ENCODE measurements around the gene HES5.

Gene HES5

GRCh38 chr1:2530513-2531361 lies 674 bp upstream of the HES5 start:
- TF ChIP-seq, protein P1, sequence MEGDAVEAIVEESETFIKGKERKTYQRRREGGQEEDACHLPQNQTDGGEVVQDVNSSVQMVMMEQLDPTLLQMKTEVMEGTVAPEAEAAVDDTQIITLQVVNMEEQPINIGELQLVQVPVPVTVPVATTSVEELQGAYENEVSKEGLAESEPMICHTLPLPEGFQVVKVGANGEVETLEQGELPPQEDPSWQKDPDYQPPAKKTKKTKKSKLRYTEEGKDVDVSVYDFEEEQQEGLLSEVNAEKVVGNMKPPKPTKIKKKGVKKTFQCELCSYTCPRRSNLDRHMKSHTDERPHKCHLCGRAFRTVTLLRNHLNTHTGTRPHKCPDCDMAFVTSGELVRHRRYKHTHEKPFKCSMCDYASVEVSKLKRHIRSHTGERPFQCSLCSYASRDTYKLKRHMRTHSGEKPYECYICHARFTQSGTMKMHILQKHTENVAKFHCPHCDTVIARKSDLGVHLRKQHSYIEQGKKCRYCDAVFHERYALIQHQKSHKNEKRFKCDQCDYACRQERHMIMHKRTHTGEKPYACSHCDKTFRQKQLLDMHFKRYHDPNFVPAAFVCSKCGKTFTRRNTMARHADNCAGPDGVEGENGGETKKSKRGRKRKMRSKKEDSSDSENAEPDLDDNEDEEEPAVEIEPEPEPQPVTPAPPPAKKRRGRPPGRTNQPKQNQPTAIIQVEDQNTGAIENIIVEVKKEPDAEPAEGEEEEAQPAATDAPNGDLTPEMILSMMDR (IDR thresholded peaks at IDR 0.05; ENCODE audit: low read depth, low read length, missing control alignments) = no peak
- no peak for DNase-seq (ENCODE audit: low read depth)
- H3K4me3 ChIP-seq (ENCODE audit: low read depth, low read length) = no peak overlapping the region
- in situ Hi-C loops (cut with HindIII; ENCODE audit: low sequenced_read_pairs) = no loop called here

DNA sequence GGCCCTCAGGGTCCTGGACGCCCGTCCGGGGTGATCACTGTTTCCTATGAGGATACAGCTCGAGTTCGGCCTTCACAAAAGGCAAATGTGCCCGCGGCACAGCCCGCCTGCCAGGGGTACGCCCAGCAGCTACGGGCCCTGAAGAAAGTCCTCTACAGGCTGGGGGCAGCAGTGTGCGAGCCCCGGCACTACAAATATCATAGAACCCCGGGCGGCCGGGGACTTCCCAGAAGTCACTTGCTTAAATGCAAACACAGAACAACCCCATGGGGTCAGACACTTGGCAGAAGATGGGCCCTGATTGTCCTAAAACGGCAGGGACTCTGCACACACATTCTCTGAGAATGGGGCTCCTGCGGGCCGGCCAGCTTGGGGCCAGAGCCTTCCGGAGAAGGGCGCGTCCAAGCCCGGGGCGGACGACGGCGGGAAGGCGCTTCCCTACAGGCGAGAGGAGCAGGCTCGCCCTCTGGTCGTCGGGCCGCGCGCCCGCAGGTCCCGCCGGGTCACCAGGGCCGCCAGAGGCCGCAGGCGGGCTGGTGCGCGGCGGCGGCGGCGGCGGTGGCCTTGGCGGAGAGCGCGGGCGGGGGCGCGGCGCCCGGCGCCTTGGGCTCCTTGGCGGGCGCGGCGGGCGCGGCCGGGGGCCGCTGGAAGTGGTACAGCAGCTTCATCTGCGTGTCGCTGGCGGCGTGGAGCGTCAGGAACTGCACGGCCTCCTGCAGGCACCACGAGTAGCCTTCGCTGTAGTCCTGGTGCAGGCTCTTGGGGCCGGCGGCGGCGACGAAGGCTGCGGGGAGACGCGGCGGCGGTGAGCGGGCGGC lies 888 bp downstream of the HES5 start:
- TF ChIP-seq, protein P1 (IDR thresholded peaks at IDR 0.05; ENCODE audit: low read depth, low read length, missing control alignments) = no peak
- H3K4me3 ChIP-seq (ENCODE audit: low read depth, low read length) = no peak overlapping the region
- DNase-seq (ENCODE audit: low read depth) = no peak
- in situ Hi-C loops (cut with HindIII; ENCODE audit: low sequenced_read_pairs) = no loop called here

DNA sequence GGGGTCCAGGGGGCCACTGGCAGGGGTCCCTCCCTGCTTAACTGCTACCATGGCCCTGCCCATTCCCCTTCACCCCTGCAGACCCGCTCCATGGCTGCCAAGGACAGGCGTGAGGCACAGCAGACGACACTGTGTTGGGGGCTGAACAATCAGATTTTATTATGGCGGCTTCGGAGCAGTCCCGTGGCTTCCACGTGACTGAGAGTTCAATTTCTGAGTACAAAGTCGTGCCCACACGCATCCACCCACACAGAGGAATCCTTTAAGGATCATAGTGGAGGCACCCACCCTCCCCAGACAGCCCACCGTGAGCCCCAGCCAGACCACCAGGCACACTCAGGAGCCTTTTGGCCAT lies 1.5 kb downstream of the HES5 start:
- TF ChIP-seq, protein P1 (IDR thresholded peaks at IDR 0.05; ENCODE audit: low read depth, low read length, missing control alignments) = no peak
- no peak overlapping the region for H3K4me3 ChIP-seq (ENCODE audit: low read depth, low read length)
- in situ Hi-C loops (cut with HindIII; ENCODE audit: low sequenced_read_pairs) = no loop called here
- no peak for DNase-seq (ENCODE audit: low read depth)

DNA sequence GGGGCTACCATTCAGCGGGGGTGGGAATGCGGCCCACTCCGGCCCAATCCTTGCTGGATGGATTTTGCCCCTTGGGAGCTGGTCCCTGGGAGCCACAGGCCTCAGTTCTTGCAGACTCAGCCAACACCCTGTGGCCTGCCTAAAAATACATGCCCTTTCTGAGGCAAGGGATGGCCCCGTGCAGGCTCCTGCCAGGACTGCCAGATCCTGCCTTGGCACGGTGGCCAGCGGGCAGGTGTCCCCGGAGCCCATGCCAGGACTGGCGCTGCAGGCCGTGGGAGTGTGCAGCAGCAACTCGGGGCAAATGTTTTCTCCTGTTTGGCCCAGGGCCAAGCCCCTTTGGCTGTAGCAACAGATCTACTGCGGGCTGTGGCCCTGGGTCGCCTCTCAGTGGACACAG lies 2.0 kb downstream of the HES5 start:
- DNase-seq (ENCODE audit: low read depth) = no peak
- in situ Hi-C loops (cut with HindIII; ENCODE audit: low sequenced_read_pairs) = no loop called here
- H3K4me3 ChIP-seq (ENCODE audit: low read depth, low read length) = no peak overlapping the region
- TF ChIP-seq, protein P1 (IDR thresholded peaks at IDR 0.05; ENCODE audit: low read depth, low read length, missing control alignments) = no peak

DNA sequence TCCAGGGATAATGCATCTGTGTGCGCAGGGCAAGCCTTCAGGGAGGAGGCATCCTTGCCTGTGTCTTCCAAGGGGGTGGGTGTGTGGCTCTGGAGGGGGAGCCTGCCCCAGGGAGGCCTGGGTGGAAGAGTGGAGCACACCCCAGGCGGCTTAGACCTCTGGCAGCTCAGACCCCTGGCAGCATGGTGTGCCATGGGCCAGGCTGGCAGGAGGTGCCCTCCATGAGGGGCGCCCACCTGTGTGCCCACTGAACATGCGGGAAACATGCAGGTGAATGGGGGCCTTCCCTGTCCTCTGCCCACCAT lies 2.6 kb downstream of the HES5 start:
- in situ Hi-C loops (cut with HindIII; ENCODE audit: low sequenced_read_pairs) = no loop called here
- TF ChIP-seq, protein P1 (IDR thresholded peaks at IDR 0.05; ENCODE audit: low read depth, low read length, missing control alignments) = no peak
- no peak overlapping the region for H3K4me3 ChIP-seq (ENCODE audit: low read depth, low read length)
- no peak for DNase-seq (ENCODE audit: low read depth)

DNA sequence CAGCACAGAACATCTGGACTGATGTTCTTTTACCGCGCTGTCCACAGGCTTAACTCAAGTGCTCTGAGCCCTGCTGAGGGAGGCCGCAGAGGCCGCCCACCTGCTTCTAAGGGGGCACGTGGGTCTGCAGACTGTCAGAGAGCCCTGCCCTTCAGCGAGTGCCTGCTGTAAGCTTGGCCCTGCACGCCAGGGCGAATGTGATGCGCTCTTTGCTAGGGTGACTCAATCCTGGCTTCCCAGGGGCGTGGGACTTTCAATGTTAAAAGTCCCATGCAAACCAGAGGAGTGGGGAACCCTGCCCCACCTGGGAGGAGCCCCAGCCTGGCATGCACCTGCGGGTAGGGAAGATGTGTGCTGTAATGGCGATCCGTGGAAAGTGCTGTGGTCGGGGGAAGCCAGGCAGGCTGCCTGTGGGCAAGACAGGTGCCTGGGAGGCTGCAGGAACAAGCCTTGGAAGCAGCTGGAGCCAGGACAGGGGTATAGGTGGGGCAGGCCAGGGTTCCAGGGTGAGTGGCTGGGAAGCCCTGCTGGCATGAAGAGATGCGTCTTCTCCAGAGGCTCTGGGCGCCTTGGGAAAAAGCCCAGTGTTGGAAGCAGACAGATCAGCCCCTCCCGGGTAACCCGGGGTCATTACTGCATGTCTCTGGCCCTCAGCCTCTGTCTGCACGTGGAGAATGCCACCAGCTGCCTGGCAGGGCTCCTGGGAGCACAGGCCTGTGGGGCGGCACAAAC lies 3.1 kb downstream of the HES5 start:
- TF ChIP-seq, protein P1 (IDR thresholded peaks at IDR 0.05; ENCODE audit: low read depth, low read length, missing control alignments) = no peak
- DNase-seq (ENCODE audit: low read depth) = no peak
- H3K4me3 ChIP-seq (ENCODE audit: low read depth, low read length) = peak overlapping the region; percentile 86
- in situ Hi-C loops (cut with HindIII; ENCODE audit: low sequenced_read_pairs) = no loop called here
